Activated T-helper 1 cell treated with anti-CD3 and anti-CD28 coated beads, Interleukin-2, amount 50 U/mL, for 16 hours (primary cell): ENCODE measurements around the gene COX7A2L.

Source experiments
- DNase-seq, 2 donors: peaks; one replicate each; pipeline ENCODE4 v3.0.0-alpha.2; 2020; ENCODE audit warnings: low read depth in 1 of 2, low spot score in 1 of 2

COX7A2L gene

DNA sequence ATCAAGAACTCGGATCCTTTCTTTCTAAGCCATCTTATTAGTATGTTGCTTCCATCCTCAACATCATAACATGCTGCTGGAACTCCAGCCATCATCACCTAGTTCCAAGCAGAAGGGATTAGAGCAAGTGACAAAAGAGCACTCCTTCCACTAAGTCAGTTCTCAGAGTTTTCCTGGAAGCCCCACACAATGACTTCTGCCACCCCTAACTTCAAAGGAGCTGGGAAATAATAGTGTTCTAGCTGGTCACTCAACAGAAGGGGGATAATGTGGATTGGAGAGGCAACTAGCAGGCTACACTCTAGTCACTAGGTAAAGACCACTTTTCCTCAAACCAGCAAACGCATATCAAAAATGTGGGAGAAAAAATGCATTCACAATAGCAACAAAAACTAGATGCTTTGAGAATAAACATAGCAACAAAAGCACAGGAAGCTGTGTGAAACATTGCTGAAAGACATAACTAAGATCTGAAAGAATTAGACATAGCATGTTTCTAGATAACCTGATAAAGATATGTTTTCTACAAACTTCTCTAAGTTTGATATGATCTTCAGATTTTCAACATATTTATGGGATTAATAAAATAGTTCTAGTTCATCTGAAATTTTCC is 39.5 kb downstream of the COX7A2L start:
- DNase-seq: no peak

DNA sequence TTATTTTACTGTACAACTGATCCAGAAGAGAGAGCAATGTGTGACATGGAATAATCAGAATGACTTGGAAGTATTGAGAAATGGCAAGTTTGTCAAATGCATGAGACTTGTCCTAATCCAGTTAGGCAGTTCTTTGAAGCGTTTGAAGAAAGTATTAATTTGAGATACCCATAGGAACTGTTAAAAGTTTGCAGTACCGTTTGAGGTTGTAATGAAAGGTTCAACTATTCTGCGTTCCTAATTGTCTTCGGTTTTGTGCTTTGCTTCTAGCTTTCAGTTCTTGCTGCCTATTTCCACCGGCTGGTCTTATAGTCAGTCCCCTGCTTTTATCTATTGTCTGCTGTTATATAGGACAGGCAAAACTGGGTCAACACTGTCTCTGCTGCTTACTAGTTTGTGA is 41.8 kb downstream of the COX7A2L start:
- DNase-seq: no peak

DNA sequence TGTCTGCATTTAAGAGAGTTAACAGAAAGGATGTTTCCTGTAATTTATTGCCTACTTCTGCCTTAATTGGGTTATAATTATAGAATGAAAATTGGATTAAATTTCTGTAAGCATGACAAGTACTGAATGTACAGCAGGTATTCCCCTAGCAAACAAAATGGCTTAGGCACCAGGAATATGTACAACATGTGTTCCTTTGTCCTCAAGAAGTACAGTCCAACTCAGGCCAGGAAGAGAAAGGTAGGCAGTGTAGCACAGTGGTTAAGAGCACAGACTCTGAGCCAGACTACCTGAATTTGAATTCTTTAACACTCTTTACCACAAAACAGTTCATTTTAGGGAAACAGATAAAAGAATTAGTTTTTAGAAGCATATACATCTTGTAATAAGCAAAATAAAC is 43.1 kb downstream of the COX7A2L start:
- DNase-seq: no peak

DNA sequence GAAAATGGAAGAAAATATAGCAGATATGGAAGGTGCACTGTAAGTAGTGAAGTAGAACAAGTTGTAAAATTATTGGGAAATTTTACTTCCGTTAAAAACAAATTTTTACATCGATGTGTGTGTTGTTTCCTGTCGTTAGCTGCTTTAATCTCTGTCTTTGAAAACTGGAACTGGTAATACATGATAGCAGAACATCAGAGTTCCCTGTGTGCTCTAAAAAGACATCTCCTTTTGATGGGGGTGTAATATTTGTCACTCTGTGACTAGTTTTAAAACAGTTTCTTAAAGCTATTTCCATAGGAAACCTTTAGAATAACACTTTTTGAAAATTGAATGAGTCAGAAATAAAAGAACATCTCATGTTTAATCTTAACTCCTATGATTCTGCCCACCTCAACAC is 43.5 kb downstream of the COX7A2L start:
- no peak for DNase-seq

DNA sequence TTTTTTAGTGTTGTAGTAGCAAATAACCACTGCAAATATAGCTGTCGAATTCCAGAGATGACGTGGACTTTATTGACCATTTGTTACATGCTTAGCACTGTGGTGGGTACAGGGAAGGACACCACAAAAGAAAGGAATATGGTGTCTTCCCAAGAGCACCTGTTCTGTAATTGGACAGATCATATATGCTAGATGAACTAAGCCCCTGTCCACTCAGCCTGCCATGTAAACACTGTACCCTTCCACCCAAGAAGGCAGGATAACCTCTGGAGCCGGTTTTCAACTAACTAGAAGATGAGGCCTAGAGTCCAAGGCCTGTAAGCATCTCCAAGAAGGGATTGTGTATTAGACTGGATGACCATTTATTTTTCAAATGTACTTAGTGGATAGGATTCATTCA is 44.1 kb downstream of the COX7A2L start:
- no peak for DNase-seq

DNA sequence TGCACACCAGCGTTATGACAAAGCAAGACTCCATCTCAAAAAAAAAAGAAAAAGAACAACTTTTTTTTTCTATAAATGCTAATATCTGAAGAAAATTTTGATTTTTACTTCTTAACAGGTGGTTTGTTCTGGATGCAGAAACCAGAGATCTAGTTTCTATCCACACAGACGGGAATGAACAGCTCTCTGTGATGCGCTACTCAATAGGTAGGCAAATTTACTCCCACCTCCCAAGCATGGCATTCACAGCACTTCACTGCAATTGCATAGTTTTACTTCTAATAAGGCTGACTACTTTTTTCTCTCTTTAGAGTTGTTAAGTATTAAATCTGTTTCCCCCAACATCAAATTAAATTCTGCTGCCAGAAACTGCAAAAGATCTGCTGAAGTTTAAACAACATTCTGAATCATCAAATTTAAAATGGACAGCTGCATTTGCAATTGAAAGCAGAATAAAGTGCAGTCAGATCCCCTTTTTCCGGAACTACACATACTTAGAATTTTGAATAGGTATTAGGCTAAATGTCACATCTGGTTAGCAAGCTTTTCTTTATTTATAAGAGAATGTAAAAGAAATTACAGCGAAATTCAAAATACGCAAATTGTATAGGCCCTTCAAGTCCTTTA is 45.1 kb downstream of the COX7A2L start:
- no peak for DNase-seq

DNA sequence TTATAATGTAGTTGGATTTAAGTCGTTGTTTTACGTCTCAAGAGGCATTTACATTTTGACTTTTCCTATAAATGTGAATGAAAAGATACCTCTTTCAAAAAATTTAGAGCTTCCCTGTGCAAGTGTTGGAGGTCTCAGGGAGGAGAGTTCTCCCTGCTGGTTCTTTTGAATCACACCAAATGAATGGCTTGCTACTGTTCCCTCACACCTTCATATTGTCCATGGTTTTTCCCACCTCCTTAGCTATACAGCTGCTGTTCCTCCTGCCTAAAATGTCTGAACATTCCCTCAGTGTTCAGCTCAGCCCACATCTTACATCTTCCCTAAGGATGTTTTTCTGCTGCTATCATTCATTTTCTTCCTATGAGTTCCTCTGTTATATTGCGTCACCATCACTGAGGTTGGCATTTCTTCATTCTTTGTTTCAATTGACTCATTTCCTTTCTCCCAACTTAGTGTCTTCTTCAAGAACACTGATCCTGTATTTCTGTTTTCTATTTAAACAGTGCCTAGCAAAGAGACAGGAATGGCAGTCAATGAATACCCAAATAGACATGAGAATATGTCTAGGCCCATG is 46.0 kb downstream of the COX7A2L start:
- DNase-seq: no peak

DNA sequence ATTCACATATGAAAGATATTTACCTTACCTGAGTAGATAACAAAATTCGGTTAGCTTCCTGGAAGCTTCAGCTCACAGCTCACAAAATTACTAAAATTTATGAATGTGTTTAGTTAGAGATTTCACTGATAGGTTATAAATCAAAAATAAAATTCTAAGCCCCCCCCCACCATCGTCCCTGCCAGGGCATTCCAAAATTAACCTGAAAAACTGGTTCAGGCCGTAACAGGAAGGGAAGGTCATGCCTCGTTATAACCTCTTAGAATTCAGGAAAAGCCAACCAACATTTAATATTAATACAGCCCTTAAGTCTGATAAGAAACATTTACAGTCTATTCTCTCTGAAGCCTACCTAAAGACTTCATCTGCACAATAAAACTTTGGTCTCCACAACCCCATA is 48.9 kb downstream of the COX7A2L start:
- no peak for DNase-seq

DNA sequence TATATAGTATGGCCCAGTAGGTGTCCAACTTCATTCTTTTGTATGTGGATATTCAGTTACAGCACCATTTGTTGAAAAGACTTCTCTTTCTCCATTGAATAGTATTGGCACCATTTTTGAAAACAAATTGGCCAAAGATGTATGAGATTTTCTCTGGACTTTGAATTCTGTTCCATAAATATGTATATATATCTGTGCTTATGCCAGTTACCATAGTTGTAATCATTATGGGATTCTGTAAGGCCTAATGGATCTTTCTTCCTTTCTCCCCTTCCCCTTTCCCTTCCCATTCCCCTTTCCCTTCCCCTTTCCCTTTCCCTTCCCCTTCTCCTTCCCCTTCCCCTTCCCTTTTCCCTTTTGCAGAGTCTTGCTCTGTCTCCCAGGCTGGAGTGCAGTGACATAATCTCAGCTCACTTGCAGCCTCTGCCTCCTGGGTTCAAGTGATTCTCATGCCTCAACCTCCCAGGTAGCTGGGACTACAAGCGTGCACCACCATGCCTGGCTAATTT is 51.0 kb downstream of the COX7A2L start:
- DNase-seq: no peak

DNA sequence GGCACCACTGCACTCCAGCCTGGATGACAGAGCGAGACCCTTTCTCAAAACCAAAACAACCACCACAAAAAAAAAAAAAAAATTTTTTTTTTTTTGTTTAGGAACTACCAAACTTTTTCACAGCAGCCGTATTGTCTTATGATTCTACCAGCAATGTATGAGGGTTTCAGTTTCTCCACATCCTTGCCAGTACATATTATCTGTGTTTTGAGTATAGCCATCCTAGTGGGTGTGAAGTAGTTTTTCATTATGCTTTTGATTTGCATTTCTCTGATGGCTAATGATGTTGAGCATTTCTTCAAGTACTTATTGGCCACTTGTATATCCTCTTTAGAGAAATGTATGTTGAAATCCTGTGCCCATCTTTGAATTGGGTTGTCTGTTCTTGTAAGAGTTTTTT is 51.7 kb downstream of the COX7A2L start:
- no peak for DNase-seq

DNA sequence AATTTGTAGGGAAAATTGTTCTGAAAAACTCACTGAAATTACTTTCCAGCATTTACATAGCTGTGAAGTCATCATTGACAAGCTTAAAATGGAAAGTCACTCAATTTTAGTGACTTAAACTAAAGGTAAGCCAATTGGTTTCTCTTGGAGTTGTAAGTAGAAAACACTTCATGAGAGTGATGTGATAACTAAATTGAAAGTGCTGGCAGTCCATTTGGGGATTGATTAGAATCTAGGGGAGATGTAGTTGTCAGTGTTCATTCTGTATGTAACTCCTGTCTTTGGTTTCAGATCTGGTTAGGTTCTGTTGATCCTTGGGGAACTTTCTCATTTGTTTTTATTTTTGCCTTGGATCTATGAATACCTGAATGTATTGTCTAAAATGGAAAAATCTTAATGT is 53.8 kb downstream of the COX7A2L start:
- no peak for DNase-seq

DNA sequence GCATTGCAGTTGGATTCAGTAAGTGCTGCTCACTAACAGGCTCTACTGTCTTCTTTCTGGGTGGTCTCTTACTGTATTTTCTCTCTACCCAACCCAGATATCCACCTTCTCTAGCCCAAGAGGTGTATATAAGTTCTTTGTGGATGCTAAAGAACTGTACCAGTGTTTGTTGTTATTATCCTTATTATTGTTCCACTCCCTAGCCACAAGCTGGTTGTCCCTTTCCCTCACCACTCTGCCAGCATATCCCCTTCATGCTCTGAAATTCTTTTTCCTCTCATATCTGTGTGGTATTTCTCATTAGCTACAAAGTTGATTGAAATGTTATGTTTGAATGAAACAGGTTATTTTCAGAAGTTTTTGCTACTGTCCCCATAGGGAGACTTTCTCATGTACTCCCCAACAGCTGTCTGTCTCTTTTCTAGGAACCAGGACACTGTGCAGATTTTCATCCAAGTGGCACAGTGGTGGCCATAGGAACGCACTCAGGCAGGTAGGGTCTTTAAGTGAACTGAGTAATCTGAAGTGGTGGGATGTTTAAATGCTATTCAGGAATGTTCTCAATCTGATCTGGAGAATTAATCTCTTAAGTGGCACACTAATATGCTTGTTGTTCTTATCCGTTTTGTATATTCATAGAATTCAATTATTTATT is 56.8 kb downstream of the COX7A2L start:
- no peak for DNase-seq

DNA sequence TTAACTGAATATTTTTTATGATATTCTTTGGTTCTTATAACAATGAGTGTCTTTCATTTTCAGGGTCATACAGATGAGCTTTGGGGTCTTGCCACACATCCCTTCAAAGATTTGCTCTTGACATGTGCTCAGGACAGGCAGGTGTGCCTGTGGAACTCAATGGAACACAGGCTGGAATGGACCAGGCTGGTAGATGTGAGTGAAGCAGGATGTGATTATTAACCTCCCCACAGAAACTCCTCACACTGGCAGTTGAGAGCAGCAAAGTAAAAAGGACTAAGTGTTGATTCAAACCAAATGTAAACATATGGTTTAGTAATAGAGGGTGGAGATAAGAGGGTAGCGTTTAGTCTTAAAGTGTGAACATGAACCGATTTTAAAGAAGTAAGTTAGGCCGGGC is 57.8 kb downstream of the COX7A2L start:
- no peak for DNase-seq

DNA sequence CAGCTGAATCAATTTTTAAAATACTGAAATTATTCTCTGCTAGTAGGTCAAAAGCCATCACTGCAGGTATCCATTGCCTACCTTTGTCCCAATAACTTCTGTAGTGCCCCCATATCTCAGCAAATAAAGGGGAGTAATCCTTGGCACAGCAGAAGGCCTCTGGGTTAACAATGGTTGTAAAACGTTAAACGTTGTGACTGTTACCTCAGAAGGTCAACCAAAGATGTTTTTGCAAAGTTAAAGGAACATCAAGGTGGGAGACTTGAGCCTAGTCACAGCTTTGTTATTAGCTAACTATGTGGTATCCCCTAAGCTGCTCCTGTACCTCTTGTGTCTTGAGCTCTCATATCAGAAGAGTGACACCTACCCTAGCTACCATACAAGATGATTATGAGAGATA is 60.5 kb downstream of the COX7A2L start:
- DNase-seq: no peak
